Skeletal muscle satellite cell (primary cell): ENCODE data around the gene PPP1R12B.
A peak's percentile ranks its signal among the peaks of the same experiment; 100 is the strongest.
"Not testable (repeated sequence)": the region's sequence is repeated elsewhere in the genome, so short reads cannot be mapped to it uniquely, and the experiment has no call there.

Experiments
- H3K27me3 ChIP-seq: 2 replicates; pipeline ENCODE4 v1.7.0; 2013; ENCODE audit warnings: low read length; ENCODE audit not compliant: control insufficient read depth, insufficient read depth
- H3K36me3 ChIP-seq: 2 replicates; pipeline ENCODE4 v1.7.0; 2013; ENCODE audit warnings: mild to moderate bottlenecking, control low read depth, low read length; ENCODE audit not compliant: insufficient read depth
- H3K4me1 ChIP-seq: 2 replicates; pipeline ENCODE4 v1.7.0; 2013; ENCODE audit warnings: low read length; ENCODE audit not compliant: control insufficient read depth, insufficient read depth
- H3K4me2 ChIP-seq: 2 replicates; pipeline ENCODE4 v1.7.0; 2013; ENCODE audit warnings: mild to moderate bottlenecking, low read length
- H3K4me3 ChIP-seq: 2 replicates; pipeline ENCODE4 v1.7.0; 2013; ENCODE audit warnings: low read length
- H3K9ac ChIP-seq: 2 replicates; pipeline ENCODE4 v1.7.0; 2013; ENCODE audit warnings: mild to moderate bottlenecking, low read depth, low read length, moderate library complexity
- H3K9me3 ChIP-seq: replicated peaks from 2 replicates; pipeline ENCODE4 v1.7.0; 2013; ENCODE audit warnings: mild to moderate bottlenecking, control low read depth, low read length

The PPP1R12B gene

DNA sequence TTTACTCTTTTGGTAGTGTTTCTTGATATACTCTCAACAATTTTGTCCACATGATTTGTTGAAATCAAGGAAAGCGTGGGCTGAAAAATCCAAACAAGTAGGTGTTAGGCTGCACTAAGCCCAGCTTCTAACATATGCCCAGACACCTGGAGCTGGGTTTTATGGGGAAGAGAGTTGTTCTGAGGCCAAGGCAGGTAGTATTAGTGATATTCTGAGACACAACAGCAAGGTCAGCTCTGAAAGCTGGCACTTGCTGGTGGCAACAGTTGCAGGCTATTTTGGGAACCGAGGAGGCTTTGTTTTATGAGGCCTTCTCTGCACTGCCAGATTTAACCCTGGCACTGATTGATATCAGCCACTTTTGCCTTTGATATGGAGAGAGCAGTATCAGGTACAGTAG, 61.8 kb downstream of the PPP1R12B start:
- H3K27me3 ChIP-seq, H3K36me3 ChIP-seq, H3K4me2 ChIP-seq, H3K4me3 ChIP-seq, H3K9me3 ChIP-seq, H3K9ac ChIP-seq: not testable (repeated sequence)
- peaks cover 33% of the 10 kb centered on the region for H3K4me1 ChIP-seq

DNA sequence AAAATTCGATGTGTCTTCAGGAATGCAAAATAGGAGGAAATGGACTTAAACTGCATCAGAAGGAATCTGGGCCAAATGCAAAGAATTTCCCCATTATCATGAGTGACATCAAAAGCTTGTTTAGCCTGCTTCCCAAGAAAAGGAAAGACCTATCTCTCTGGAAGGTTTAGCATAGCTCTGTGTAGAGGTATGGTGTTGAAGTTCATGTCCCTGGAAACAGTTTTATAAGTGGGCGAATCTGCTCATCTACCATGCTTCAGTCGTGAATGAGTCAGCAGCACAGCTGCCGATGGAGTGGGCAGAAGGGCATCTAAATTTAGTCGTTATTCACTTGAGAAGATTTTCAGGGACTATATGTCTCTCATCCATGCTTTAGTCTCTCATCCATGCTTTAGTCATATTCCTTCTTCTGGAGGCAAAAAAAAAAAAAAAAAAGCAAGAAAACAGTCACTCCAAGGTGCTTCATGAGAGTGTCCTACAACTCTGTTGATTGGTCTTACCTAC, 62.4 kb downstream of the PPP1R12B start:
- Histone ChIP-seq H3K4me1 (peaks cover 33% of the 10 kb centered on the region), H3K9ac (peak overlapping the region; percentile 46), H3K4me2 (peak overlapping the region; percentile 64)
- not testable (repeated sequence) for H3K36me3 ChIP-seq, H3K27me3 ChIP-seq, H3K4me3 ChIP-seq, H3K9me3 ChIP-seq

DNA sequence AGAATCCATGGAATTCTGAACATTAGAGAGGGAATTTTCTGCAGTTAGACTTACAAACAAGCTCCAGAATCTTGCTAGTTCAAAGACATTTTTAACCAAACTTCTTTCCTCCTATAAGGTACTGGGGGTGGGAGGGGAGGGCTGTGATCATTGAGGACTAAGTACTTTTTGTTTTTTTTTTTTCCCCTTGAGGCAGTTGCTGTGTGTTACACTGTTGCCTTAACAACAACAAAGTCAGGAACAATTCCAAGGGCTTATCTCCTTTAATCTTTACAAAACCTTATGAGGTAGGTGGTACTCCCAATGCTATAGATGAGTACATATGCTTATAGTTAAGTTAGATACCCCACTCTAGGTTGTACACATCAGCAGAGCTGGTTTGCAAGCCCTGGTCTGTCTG, 62.9 kb downstream of the PPP1R12B start:
- Histone ChIP-seq H3K36me3 (no peaks in the 10 kb centered on the region), H3K4me1 (peaks cover 32% of the 10 kb centered on the region), H3K4me3 (no peak overlapping the region), H3K9me3 (no peaks in the 10 kb centered on the region), H3K27me3 (no peaks in the 10 kb centered on the region), H3K9ac (peak overlapping the region; percentile 46), H3K4me2 (peak overlapping the region; percentile 64)

DNA sequence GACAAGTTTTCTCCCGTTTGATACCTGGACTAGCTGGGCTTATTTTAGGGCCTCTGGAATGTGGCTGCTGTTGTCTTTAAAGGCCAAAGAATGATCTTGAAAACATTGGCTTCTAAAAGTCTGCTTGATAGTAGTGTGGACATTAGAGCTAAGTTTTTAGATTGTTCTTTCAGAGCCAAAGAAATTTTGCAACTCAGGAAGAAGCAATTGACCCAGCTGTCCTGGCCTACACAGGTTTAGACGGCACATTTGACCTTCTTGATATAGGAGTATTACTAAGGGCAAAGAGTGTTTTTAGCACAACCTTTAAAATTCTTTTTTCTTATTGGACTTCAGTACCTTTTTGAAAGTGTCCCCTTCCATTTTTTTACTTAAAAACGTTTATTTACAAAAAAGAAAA, 63.9 kb downstream of the PPP1R12B start:
- H3K9ac ChIP-seq, H3K27me3 ChIP-seq, H3K4me3 ChIP-seq, H3K36me3 ChIP-seq, H3K9me3 ChIP-seq, H3K4me2 ChIP-seq: not testable (repeated sequence)
- peaks cover 31% of the 10 kb centered on the region for H3K4me1 ChIP-seq

GRCh38 chr1:202416641-202417040, 68.1 kb downstream of the PPP1R12B start:
- H3K9ac ChIP-seq, result no peak overlapping the region

DNA sequence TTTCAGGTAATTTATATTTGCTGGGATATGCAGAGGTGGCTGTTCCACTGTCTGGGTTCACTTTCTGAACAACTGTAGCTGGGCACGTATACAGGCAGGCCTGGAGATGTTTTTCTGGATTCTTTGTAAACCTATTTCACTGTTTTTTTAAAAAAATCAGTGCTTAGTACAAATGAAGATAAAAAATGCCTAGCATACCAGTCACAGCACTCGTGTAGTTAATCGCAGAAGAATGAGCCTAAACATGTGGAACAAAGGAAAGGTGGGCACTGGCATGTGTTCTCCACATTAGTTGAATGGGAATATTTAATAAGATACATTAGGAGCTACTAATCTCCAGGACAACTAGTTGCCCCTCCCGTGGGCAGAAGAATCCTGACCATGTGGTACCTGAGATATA, 68.6 kb downstream of the PPP1R12B start:
- H3K36me3 ChIP-seq, H3K4me2 ChIP-seq, H3K9me3 ChIP-seq, H3K9ac ChIP-seq, H3K27me3 ChIP-seq, H3K4me3 ChIP-seq: not testable (repeated sequence)
- peaks cover 11% of the 10 kb centered on the region for H3K4me1 ChIP-seq

More at GRCh38 chr1:202416641-202417040, 68.1 kb downstream of the PPP1R12B start:
- H3K4me1 ChIP-seq, result peaks cover 14% of the 10 kb centered on the region
- no peaks in the 10 kb centered on the region for H3K27me3 ChIP-seq
- H3K4me2 ChIP-seq, result no peak overlapping the region
- H3K36me3 ChIP-seq, result no peaks in the 10 kb centered on the region
- no peak overlapping the region for H3K4me3 ChIP-seq
- no peaks in the 10 kb centered on the region for H3K9me3 ChIP-seq

DNA sequence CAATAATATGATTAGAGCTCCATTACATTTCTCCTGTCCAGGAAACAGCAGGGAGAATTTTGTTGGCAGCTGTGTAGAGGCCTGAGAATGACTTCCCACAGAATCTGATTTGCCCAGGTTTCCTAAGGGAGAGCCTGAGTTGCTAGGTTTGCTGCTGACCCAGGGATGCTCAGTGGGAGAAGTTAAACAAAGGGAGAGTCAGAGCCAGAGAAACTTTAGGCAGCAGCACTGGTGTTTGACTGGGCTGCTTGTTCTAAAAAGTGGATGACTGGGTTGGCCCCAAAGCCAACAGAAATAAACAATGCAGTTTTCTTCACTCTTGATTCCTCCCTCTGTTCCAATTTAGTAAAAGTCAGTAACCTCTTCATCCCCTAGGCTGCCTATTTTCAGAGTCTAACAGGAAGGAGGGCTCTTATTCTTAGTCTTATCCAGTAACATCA, 69.3 kb downstream of the PPP1R12B start:
- H3K4me2 ChIP-seq, H3K27me3 ChIP-seq, H3K36me3 ChIP-seq, H3K9me3 ChIP-seq, H3K9ac ChIP-seq, H3K4me3 ChIP-seq: not testable (repeated sequence)
- peaks cover 11% of the 10 kb centered on the region for H3K4me1 ChIP-seq

GRCh38 chr1:202419731-202420130, 71.2 kb downstream of the PPP1R12B start:
- H3K36me3 ChIP-seq, H3K4me2 ChIP-seq, H3K27me3 ChIP-seq, H3K4me3 ChIP-seq, H3K9ac ChIP-seq, H3K9me3 ChIP-seq: not testable (repeated sequence)
- peaks cover 11% of the 10 kb centered on the region for H3K4me1 ChIP-seq

GRCh38 chr1:202420422-202421094, 72.1 kb downstream of the PPP1R12B start:
- not testable (repeated sequence) for H3K9me3 ChIP-seq, H3K4me3 ChIP-seq, H3K27me3 ChIP-seq, H3K4me2 ChIP-seq, H3K9ac ChIP-seq, H3K36me3 ChIP-seq
- peaks cover 11% of the 10 kb centered on the region for H3K4me1 ChIP-seq

- H3K4me2 ChIP-seq, H3K36me3 ChIP-seq, H3K4me1 ChIP-seq, H3K9ac ChIP-seq, H3K27me3 ChIP-seq, H3K9me3 ChIP-seq, H3K4me3 ChIP-seq: not testable (repeated sequence)
These were observed 74.2 kb downstream of the PPP1R12B start for GRCh38 chr1:202422709-202423108.

- H3K9ac ChIP-seq, H3K36me3 ChIP-seq, H3K4me3 ChIP-seq, H3K4me2 ChIP-seq, H3K4me1 ChIP-seq, H3K27me3 ChIP-seq, H3K9me3 ChIP-seq: not testable (repeated sequence)
These were observed 75.8 kb downstream of the PPP1R12B start for GRCh38 chr1:202424260-202424659.

- not testable (repeated sequence) for H3K9ac ChIP-seq, H3K4me1 ChIP-seq, H3K4me3 ChIP-seq, H3K9me3 ChIP-seq, H3K36me3 ChIP-seq, H3K27me3 ChIP-seq, H3K4me2 ChIP-seq
These were observed 81.6 kb downstream of the PPP1R12B start for GRCh38 chr1:202430111-202430510.
